ENCODE measurements around the gene PTBP1.
"Not testable (repeated sequence)": the region's sequence is repeated elsewhere in the genome, so short reads cannot be mapped to it uniquely, and the experiment has no call there.

The PTBP1 gene

DNA sequence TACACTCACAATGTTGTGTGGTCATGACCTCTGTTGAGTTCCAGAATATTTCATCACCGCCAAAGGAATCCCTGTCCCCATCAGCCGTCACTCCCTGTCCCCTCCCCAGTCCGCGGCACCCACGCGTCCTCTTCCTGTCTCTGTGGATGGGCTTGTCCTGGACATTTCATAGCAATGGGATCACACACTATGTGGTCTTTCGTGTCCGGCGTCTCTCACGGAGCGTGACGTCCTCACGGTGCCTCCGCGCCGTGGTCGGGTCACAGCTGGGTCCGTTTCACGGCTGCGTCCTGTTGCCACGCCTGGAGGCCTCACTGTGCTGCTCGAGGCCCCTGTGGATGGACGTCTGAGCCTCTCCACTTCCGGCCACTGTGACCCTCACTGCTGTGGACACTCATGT, 37.0 kb downstream of the PTBP1 start:
- DNase-seq = no peak

DNA sequence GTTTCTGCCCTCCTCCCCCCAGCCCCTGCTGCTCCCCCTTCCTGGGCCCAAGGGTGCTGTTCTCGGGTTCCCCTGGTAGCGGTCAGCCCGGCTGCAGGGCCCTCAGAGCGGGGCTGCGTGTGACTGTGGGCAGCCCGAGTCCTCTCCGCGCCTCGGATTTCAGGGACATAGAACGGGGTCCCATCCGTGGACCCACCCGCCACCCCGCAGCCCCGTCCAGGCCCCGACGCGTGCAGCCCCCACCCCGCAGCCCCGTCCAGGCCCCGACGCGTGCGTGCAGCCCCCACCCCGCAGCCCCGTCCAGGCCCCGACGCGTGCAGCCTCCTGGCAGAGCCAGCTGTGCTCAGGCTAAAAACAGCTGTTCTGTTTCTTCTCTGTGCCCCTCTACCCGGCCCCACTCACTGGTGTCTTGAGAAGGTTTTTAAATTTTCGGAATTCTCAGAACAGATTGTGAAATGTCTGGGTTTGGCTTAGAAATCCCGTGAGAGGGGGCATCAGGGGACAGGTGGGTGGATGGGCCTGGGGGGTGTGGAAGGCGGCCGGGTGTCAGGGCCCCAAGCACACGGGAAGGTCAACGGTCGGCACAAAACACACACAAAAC, 38.1 kb downstream of the PTBP1 start:
- DNase-seq = no peak

- no peak for DNase-seq
Measured at GRCh38 chr19:840519-841206, 43.4 kb downstream of the PTBP1 start, which contains the start of gene PRTN3. PRTN3 (plus strand) TSS chr19:840999; CDS start chr19:841009, 10 bp downstream.

GRCh38 chr19:842802-843179, 45.5 kb downstream of the PTBP1 start:
- DNase-seq = not testable (repeated sequence)

GRCh38 chr19:843180-843835, 46.1 kb downstream of the PTBP1 start:
- DNase-seq = no peak

DNA sequence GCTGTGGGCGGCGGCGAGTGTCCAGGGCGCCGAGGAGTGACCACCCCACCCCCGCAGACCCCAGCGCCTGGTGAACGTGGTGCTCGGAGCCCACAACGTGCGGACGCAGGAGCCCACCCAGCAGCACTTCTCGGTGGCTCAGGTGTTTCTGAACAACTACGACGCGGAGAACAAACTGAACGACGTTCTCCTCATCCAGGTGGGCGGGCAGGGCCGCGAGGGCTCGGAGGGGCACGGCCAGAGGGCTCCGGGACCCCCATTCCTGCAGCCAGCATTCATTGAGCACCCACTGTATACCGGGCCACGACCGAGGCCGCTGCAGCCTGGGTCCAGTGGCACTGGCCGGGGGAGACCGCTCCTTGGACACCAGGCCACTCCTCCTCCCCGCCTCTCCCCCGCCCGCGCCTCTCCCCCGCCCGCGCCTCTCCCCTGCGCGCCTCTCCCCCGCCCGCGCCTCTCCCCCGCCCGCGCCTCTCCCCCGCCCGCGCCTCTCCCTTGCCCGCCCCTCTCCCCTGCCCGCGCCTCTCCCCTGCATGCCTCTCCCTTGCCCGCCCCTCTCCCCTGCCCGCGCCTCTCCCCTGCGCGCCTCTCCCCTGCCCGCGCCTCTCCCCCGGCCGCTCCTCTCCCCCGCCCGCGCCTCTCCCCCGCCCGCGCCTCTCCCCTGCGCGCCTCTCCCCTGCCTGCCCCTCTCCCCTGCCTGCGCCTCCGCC, 46.7 kb downstream of the PTBP1 start:
- no peak for DNase-seq

- DNase-seq = no peak
Measured at GRCh38 chr19:844546-844971, 47.3 kb downstream of the PTBP1 start.

DNA sequence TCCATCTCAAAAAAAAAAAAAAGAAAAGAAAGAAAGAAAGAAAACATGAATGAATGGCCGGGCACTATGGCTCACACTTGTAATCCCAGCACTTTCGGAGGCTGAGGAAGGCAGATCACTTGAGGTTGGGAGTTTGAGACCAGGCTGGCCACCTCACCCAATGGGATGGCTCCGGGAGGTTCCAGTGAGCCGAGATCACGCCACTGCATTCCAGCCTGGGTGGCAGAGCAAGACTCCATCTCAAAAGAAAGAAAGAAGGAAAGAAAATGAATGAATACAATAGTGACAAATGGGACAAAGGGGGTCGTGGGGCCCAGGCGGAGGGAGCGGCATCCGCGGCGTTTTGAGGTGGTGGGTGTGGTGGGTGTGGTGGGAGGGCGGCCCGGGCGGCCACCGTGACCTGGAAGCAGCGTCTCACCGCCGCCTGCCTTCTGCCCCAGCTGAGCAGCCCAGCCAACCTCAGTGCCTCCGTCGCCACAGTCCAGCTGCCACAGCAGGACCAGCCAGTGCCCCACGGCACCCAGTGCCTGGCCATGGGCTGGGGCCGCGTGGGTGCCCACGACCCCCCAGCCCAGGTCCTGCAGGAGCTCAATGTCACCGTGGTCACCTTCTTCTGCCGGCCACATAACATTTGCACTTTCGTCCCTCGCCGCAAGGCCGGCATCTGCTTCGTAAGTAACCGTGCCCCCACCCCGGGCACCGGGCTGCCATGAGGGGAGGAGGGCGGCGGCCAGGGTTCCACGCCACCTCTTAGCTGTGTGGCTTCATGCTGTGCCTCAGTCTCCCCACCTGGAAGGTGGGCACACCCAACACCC, 48.7 kb downstream of the PTBP1 start:
- DNase-seq = no peak

DNA sequence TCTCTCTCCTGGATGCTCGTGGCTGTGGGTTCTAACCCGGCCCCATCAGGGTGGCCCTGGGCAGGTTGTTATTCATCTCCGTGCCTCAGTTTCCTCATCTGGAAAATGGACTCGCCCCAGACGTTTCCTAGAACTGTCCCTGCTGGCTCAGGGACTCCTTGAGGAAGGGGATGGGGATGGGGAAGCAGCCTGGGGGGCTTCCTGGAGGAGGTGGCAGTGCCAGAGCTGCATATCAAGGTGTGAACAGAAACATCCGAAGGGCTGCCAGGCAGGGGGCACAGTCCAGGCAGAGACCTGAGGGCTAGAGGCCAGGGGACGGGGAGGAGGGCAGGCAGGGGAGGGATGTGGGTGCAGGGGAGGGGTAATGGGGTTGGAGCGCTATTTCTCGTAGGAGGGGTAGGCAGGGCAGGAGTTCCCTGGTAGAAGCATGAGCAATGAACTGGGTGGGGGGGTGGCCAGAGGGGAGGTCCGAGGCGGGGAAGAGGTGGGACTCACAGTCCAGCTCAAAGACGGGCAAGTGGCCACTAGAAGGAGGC, 51.2 kb downstream of the PTBP1 start:
- DNase-seq = no peak

DNA sequence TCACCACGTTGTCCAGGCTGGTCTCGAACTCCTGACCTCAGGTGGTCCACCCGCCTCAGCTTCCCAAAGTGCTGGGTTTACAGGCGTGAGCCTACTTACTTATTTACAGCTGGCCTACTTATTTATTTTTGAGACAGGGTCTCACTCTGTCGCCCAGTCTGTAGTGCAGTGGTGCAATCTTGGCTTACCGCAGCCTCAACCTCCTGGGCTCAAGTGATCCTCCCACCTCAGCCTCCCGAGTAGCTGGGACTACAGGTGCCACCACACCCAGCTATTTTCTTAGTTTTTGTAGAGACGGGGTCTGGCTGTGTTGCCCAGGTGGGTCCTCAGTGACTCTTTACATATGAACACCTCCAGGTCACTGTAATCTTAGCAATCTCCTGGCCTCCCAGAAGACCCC, 51.9 kb downstream of the PTBP1 start:
- DNase-seq = not testable (repeated sequence)

- DNase-seq = no peak
Measured at GRCh38 chr19:850221-850978, 53.1 kb downstream of the PTBP1 start.

GRCh38 chr19:850979-851335, 53.7 kb downstream of the PTBP1 start:
- no peak for DNase-seq

DNA sequence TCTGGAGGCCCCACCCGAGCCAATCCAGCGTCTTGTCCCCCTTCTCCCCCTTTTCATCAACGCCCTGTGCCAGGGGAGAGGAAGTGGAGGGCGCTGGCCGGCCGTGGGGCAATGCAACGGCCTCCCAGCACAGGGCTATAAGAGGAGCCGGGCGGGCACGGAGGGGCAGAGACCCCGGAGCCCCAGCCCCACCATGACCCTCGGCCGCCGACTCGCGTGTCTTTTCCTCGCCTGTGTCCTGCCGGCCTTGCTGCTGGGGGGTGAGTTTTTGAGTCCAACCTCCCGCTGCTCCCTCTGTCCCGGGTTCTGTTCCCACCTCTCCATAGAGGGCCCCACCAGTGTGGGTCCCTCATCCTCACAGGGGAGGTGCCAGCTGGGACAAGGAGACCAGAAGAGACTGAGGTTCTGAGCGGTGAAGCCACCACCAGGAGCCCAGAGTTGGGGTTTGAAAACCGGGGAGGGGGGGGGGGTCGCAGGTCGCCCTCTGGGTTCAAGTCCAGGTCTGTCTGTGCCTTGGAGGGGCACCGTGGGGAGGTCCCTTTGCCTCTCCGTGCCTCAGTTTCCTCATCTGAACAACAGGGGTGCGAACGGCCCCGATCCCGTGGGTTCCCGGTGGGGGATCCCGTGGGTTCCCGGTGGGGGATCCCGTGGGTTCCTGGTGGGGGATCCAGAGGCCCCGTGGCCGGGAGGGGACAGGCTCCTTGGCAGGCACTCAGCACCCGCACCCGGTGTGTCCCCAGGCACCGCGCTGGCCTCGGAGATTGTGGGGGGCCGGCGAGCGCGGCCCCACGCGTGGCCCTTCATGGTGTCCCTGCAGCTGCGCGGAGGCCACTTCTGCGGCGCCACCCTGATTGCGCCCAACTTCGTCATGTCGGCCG, 55.1 kb downstream of the PTBP1 start, which contains the start of gene ELANE:
Gene ELANE, plus strand, starts transcription at position 168 of the 878 bp plus-strand sequence. Its CDS starts 26 bp downstream, at position 194.
- DNase-seq = no peak

- DNase-seq = no peak
Measured at GRCh38 chr19:853014-853585, 55.8 kb downstream of the PTBP1 start.

- not testable (repeated sequence) for DNase-seq
Measured at GRCh38 chr19:853614-854220, 56.5 kb downstream of the PTBP1 start.

DNA sequence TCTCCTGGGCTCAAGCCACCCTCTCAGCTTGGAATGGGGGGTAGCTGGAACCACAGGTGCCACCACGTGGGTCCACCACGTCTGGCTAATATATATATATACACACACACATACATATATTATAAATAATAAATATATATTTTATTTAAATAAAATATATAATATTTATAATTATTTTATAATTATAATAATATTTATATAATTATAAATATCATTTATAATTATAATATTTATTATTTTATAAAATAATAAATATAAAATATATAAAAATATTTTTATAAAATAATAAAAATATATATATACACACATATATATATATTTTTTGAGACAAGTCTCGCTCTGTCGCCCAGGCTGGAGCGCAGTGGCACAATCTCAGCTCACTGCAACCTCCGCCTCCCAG, 57.3 kb downstream of the PTBP1 start:
- no peak for DNase-seq

DNA sequence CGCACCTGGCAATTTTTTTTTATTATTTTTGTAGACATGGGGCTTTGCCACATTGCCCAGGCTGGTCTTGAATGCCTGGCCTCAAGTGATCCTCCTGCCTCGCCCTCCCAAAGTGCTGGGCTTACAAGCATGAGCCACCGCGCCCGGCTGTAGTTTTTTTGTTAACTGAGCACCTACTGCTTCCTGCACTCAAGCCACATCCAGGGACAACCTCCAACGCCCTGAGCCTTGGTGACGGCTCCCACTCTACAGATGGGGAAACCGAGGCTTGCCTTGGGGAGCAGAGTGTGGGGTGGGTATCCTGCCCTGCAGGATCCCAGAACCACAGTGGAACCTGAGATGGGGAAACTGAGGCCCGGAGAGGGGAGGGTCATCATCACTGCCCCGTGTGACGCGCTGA, 57.9 kb downstream of the PTBP1 start:
- DNase-seq = no peak

- DNase-seq = no peak
Measured at GRCh38 chr19:855566-856120, 58.4 kb downstream of the PTBP1 start.

GRCh38 chr19:858284-858683, 61.0 kb downstream of the PTBP1 start:
- DNase-seq = no peak
